Measurements from ENCODE around the gene SOWAHA.

GRCh38 chr5:132836852-132837251 is 23.8 kb downstream of the SOWAHA start:
- TF ChIP-seq CTCF (IDR thresholded peaks at IDR 0.05), result no peak
- TF ChIP-seq POLR2A (IDR thresholded peaks at IDR 0.05), result no peak
- TF ChIP-seq POLR2AphosphoS5 (IDR thresholded peaks at IDR 0.05), result no peak
